A673 (cell line): ENCODE results near the gene NRXN3.

Experiments
- EZH2 ChIP-seq: fragments of 200-600 bp; sonication (generic); IDR thresholded peaks from 2 replicates; pipeline ENCODE4 v1.6.1; 2017; ENCODE audit warnings: borderline replicate concordance, low read depth, mild to moderate bottlenecking, mixed read lengths, antibody characterized with exemption, low read length; ENCODE audit not compliant: poor library complexity, severe bottlenecking
- TF ChIP-seq, protein P1 (sequence below): fragments of 300-800, 200-600 bp; sonication (generic); conservative IDR thresholded peaks from 2 replicates; pipeline ENCODE4 v1.5.1; 2017; ENCODE audit warnings: low read depth, mild to moderate bottlenecking, antibody characterized with exemption, low read length, moderate library complexity, mixed read lengths

DNA sequence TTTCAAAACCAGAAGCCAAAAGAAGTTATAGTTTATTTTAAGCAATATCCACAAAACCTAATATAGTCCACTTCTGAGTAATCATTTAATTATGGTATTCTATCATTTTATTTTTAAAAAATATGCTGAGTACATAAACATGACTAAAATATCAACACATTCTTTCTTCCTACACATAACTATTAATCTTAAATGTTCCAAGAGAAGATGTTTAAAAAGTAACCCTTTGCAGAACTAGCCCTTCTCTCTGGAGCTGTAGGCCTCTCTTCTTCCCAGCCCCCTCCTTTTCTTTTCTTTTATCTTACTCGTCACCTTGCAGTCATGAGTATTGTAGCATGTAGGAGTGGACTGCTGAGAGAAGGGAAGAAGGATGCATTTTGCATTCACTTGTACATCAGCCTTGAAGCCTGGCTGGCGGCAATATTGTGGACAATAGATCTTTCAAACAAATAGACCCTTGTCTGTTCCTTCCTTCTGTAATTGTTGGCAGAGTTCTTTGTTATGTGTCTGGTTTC lies 941.9 kb downstream of the NRXN3 start:
- TF ChIP-seq, protein P1, sequence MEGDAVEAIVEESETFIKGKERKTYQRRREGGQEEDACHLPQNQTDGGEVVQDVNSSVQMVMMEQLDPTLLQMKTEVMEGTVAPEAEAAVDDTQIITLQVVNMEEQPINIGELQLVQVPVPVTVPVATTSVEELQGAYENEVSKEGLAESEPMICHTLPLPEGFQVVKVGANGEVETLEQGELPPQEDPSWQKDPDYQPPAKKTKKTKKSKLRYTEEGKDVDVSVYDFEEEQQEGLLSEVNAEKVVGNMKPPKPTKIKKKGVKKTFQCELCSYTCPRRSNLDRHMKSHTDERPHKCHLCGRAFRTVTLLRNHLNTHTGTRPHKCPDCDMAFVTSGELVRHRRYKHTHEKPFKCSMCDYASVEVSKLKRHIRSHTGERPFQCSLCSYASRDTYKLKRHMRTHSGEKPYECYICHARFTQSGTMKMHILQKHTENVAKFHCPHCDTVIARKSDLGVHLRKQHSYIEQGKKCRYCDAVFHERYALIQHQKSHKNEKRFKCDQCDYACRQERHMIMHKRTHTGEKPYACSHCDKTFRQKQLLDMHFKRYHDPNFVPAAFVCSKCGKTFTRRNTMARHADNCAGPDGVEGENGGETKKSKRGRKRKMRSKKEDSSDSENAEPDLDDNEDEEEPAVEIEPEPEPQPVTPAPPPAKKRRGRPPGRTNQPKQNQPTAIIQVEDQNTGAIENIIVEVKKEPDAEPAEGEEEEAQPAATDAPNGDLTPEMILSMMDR = no peak
- no peak for TF ChIP-seq EZH2
